ENCODE results near the gene DENND4A. TPM values are rescaled to one million over a fixed set of nuclear protein-coding genes. Genes with fewer than 3 reads are reported as not detected.
"Not testable (repeated sequence)": the region's sequence is repeated elsewhere in the genome, so short reads cannot be mapped to it uniquely, and the experiment has no call there.

Gene DENND4A
- polyA plus RNA-seq, 1 donor: 21.8 TPM

DNA sequence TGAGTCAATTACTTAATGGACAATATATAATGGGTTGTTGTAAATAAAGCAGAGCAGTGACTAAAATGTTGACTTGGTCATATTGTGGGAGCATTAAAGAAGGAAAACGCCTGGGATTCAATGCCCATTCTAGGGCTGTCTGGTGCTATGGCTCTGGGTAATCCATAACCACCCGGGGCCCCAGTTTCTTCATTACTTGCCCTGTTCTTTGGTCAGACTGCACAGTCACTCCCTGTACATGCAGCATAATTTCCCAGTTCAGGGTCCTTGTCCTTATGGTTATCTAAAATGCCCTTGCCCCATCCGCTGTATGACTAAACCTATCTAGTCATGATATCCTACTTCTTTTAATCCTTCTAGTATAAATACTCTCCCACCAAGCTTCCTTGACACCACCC, 27.5 kb upstream of the DENND4A start:
- DNase-seq: no peak

DNA sequence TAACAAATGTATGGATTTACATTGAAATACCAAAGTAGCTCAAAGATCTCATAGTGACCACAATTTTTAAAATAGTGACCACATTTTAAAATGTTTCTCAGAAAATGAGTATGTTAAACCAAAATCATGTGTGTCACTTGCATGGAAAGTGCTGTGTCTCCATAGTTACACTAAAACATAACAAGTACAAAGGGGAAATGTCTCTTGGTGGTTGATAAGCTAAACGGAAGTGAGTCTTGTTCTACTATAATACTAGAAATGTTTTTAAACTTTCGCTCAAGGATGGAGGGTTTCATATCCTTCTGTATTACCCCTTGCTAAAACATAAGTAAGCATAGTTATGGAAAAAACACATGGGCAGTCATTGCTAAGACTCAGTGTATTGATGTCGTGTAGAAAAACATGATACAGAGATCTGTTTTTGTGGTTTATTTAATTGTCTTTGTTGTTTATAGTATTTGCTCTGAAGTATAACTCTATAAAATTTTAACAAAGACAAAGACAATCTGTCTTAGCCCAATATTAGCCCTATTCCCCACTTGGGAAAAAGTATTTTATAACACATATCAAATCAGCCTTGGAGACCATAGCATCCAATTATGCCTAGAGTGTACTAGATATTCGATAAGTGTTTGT, 27.0 kb upstream of the DENND4A start:
- no peak for DNase-seq

DNA sequence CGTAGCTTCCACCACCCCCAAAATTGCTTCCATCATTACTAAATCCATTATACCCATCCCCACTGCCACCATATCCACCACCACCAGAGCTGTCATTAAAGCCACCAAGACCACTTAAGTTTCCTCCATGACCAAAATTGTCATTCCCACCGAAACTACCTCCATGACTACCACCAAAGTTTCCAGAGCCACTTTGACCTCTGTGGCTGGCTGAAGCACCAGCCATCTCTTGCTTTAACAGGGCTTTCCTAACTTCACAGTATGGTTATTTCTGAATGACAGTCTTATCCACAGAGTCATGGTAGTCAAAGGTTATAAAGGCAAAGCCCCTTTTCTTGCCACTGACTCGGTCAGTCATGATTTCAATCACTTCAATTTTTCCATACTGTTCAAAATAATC, 24.3 kb upstream of the DENND4A start:
- no peak for DNase-seq

- DNase-seq: not testable (repeated sequence)
These were observed 23.9 kb upstream of the DENND4A start for GRCh38 chr15:65816008-65816407.

- DNase-seq: not testable (repeated sequence)
These were observed 22.2 kb upstream of the DENND4A start for GRCh38 chr15:65814271-65814670.

GRCh38 chr15:65812916-65813315, 20.8 kb upstream of the DENND4A start:
- no peak for DNase-seq

- no peak for DNase-seq
These were observed 20.4 kb upstream of the DENND4A start for GRCh38 chr15:65812467-65812866.

DNA sequence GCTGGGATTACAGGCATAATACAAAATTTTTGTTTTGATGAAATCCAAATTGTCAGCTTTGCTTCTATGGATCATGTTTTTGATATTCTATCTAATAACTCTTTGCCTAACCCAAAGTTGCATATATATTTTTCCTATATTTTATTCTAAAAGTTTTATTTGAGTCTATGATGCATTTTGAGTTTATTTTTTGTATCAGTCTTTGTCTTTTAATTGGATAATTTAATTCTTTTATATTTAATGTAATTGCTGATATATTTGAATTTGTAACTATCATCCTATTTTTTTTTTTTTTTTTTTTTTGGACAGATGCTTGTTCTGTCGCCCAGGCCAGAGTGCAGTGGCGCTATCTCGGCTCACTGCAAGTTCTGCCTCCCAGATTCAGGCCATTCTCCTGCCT, 19.7 kb upstream of the DENND4A start:
- no peak for DNase-seq

- not testable (repeated sequence) for DNase-seq
These were observed 19.1 kb upstream of the DENND4A start for GRCh38 chr15:65811011-65811733.

DNA sequence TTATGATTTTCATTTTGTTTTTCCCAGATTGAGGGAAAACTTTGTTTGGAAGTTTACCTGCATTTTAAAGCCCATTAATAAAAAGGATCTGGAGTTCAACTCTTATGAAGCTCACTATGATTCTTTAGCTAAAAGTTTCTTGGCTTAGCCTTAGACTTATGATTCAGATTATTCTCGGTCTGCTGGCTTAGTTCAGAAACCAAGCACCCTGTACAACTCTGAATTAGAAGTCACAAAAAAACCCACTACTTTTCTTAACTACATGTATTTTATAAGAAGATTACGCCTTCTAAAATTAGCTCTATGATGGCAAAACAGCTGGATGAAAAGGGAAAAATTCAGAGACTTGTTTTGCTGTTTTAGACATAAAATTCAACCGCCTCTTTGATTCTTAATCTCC, 14.3 kb upstream of the DENND4A start:
- DNase-seq: no peak

- no peak for DNase-seq
These were observed 13.1 kb upstream of the DENND4A start for GRCh38 chr15:65805019-65805745.

DNA sequence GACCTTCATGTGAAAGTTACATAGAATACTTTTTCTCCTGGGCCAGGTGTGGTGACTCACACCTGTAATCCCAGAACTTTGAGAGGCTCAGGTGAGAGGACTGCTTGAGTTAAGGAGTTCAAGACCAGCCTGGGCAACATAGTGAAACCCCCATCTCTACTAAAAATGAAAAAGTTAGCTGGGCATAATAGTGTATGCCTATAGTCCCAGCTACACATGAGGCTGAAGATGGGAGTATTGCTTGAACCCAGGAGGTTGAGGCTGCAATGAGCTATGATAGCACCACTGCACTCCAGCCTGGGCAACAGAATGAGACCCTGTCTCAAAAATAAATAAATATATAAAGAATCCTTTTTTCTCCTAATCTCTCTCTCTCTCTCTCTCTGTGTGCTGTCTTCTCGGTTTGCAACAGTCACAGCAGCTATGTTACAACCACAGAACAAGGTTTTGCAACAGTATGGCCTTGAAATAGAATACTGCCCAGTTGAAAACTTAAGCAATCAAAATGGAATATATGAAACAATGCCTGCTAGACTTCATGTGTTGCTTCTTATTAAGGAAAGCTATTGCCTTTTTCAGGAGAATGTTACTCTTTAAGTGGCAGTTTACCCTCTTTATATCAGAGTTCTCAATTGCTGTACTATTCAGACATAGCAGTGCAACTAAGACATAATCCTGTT, 12.3 kb upstream of the DENND4A start:
- no peak for DNase-seq

- DNase-seq: no peak
These were observed 9.2 kb upstream of the DENND4A start for GRCh38 chr15:65801229-65801805.

DNA sequence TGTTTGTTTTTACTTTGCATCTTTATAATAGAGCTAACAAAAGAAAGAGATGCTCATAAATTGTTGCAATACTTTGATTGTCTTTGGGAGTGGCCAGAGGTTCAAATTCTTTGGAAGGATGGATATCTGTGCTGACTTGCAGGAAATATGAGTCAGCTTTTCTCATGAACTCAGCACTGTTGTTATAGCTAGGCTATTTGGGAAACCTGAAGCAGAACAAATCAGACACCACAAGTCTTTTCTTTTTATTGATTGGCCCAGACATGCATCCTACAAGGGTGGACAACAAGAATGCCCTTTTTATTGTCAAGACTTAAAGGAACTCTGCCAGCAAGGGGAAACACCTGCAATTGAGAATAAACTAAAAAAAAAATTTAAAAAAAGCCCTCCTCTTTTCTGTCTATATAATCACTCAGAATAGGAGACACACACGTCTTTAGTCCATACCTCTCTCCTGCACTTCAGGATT, 4.6 kb upstream of the DENND4A start:
- no peak for DNase-seq

DNA sequence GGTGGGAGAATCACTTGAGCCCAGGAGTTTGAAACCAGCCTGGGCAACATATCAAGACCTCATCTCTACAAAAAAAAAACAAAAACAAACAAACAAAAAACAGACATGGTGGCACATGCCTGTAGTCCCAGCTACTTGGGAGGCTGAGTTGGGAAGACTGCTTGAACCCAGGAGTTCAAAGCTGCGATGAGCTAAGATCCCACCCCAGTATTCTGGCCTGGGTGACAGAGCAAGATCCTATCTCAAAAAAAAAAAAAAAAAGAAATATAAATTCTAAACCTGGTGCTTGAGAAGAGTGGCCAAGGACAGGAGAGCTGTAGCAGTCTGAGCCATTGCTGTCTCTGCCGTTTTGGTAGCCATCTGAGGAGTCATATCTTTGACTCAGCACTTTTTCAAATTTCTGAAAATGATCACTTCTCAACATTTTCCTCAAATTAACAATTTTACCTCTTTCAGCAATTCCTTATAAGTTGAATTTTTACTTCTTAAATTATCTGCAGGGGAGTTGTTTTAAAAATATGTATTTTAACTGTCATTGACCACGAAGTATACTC, 3.6 kb upstream of the DENND4A start:
- no peak for DNase-seq

DNA sequence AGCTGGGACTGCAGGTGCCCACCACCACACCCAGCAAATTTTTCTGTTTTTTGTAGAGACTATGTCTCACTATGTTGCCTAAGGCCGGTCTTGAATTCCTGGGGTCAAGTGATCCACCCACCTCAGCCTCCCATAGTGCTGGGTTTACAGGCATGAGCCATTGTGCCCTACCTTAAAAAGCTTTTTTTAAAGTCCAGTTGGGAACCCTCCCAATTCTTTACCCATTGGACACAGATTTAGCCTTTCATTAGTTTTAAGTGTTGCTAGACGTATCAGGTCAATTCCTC, 1.7 kb upstream of the DENND4A start:
- DNase-seq: no peak

- no peak for DNase-seq
These were observed 1.1 kb upstream of the DENND4A start for GRCh38 chr15:65792988-65793817.

DNA sequence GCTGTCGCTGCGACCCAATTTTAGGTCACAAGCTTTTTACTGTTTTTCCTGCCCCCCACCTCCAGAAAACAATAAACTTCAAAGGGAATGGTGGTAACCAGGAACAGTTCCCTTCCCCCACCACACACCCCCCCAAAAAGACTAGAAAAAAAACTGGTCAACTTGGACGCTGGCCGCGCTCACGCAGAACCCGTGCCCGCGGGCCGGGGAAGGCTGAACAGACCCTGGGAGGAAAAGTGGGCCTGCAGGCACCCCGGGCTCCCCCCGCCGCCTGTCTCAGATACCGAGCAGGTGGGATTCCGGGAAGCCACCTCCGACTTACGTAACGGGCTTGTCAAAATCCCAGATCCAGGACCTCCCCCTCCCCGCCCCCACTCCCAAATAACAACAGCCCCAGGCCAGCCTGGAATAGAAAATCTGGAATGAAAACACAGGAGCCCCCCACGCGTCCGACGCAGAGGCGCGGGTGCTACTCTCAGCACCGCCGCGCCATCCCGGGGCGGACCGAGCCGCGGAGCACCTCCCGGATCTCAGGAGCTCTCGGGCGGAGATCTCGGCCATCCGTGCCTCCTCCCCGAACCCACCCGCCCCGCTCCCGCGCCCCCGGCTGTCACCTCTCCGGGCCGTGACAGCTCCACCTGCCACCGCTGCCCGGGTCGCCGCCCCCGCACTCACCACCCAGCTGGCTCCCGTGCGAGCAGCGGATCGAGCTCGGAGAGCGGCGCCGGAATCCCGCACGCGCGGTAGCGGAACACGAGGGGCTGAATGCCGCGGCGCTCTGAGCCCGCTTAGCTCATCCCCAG, 557 bp downstream of the DENND4A start:
- peak; percentile 65 for DNase-seq

DNA sequence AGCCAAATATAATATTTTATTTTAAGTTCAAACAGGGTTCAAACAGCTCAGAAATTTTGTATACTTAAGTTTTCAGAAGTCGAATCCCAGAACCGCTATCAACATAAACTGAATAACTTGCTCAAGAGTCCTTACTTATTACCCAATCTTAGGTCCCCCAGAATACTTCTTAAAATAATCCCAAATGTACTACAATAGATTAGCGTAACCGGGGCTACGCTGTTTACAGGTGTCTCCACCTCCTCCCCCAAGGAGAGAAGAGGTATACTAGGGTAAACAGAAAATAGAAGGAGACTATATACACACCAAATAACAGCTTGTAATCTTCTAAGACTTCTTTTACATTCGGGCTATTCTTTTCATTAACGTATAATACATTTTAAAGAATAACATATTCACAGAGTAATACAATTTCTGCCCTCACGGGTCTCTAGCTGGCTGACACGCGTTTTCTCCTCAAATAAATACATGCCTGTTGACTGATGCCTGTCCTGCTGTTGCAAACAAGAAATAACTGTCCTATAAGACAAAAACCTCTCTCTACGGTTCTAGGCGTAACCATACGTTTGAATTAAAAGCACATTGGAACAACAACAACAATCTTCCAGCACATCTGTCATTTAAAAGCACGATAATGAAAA, 1.3 kb downstream of the DENND4A start:
- peak; percentile 28 for DNase-seq
